Activated CD4-positive, alpha-beta T cell treated with anti-CD3 and anti-CD28 coated beads, Interleukin-2, amount 50 U/mL, for 16 hours (primary cell): ENCODE results near the gene BPIFB6.
A peak's percentile ranks its signal among the peaks of the same experiment; 100 is the strongest.

Source experiments
- DNase-seq: peaks from one replicate; pipeline ENCODE4 v3.0.0-alpha.2; 2020

BPIFB6 gene

GRCh38 chr20:33002087-33002808 is 29.2 kb upstream of the BPIFB6 start:
- DNase-seq = no peak

GRCh38 chr20:33004141-33004751 is 27.2 kb upstream of the BPIFB6 start, which contains the start of gene SUN5:
Gene SUN5, minus strand, starts transcription at chr20:33004433. Its CDS starts 93 bp downstream, at chr20:33004340.
- no peak for DNase-seq

- peak; percentile 56 for DNase-seq
Measured at GRCh38 chr20:33005132-33005566, 26.3 kb upstream of the BPIFB6 start.

GRCh38 chr20:33005908-33006775 is 25.3 kb upstream of the BPIFB6 start:
- DNase-seq = no peak

DNA sequence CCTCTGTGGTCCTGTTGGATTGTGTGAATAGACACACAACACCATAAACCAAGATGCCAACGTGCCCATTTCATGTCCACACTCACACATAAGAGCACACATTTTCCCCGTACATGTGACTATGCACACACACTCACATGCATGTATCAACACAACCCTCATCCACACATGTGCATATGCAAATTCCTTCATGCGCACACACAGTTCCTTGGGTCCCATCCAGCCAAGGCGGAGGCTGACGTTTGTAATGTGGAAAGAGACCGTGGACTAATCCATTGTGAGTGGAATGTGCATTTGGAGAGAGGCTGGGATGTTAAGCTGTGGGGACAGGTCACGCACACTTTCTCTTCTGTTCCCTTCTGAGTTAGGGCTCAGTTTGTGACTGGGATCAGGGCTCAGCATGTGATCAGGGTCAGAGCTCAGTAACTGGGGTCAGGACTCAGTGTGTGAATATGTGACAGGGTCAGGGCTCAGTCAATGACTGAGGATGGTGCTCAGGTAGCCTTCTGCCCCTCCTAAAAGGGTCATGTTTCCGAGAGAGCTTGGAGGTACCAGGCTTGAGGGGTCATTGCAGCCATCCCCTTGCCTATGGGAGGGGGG is 24.6 kb upstream of the BPIFB6 start:
- DNase-seq = no peak

- no peak for DNase-seq
Measured at GRCh38 chr20:33007376-33008335, 23.8 kb upstream of the BPIFB6 start, which contains the start of gene BPIFB2. Gene BPIFB2, plus strand, starts transcription at chr20:33007704. Its CDS starts 871 bp downstream, at chr20:33008575.

GRCh38 chr20:33008336-33009213 is 22.9 kb upstream of the BPIFB6 start:
- no peak for DNase-seq

DNA sequence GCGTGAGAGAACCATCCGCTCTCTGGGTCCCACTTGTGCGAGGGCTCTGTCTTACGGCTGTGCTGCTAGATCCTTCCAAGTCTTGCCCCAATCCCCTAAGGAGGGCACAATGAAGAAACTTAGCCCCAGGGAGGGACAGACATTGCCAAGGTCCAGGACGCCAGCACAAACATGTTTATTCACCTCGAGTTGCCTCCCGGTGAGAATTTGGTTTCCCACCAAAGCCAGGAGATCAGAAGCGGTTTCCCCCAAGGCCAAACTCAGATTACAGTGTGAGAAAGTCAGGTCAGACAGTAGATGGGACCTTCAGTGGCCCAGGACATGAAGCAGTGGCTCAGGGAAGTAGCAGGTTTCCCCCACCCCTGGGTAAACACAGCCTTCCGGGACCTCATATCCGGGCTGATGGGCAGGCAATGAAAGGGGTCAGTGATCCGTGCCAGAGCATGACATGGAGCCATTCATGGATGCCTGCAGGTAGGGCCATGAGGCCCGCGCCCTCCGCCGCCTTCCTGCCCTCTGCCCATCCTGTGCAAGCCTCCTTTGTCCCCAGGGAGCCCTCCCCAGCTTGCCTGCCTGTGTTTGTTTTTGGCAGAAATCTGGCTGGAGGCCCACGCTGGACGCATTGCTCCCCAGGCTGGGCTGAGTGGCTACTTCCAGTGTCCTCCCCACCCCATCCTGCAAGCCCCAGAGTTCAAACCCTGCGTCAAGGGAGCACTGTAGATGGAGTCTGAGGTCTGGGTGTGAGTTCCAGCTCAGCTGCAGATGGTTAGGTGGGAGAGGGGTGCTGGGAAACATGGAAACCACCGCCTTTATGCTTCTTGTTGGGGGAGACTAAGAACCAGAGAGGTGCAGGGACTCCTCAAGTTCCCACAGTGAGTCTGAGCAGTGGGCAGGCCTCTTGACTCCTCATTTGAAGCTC is 22.0 kb upstream of the BPIFB6 start:
- no peak for DNase-seq

- no peak for DNase-seq
Measured at GRCh38 chr20:33010133-33010504, 21.3 kb upstream of the BPIFB6 start.

DNA sequence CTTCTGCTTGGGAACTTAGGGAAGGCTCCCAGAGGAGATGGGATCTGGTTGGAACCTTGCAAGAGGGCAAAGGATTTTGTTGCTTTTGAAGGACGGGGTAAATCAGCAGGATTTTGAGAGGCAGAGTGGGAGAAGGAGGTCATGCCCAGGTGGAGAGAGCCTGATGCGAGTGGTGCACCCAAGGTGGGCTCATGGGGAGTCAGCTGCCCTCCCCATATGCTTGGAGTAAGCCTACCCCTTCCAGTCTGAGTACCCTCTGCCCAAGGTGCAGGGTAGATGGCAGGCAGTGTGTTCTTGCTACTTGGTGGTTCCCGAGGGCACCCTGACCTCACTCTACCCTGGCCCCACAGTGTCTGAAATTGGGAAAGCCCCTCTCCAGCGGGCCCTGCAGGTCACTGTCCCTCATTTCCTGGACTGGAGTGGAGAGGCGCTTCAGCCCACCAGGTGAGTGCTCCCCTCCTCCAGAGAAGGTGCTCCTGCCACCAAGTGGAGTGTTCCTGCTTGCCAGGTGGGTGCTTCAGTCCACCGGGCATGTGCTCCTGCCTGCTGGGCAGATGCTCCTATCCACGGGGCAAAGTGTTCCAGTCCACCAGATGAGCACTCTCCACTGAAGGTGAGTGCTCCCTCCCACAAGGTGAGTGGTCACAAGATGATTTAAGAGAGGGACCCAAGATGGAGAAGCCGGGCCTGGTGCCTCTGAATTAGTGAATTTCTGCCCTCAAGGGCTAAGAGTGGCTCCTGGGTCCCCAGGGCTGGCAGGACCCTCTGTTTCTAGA is 20.6 kb upstream of the BPIFB6 start:
- DNase-seq = no peak

DNA sequence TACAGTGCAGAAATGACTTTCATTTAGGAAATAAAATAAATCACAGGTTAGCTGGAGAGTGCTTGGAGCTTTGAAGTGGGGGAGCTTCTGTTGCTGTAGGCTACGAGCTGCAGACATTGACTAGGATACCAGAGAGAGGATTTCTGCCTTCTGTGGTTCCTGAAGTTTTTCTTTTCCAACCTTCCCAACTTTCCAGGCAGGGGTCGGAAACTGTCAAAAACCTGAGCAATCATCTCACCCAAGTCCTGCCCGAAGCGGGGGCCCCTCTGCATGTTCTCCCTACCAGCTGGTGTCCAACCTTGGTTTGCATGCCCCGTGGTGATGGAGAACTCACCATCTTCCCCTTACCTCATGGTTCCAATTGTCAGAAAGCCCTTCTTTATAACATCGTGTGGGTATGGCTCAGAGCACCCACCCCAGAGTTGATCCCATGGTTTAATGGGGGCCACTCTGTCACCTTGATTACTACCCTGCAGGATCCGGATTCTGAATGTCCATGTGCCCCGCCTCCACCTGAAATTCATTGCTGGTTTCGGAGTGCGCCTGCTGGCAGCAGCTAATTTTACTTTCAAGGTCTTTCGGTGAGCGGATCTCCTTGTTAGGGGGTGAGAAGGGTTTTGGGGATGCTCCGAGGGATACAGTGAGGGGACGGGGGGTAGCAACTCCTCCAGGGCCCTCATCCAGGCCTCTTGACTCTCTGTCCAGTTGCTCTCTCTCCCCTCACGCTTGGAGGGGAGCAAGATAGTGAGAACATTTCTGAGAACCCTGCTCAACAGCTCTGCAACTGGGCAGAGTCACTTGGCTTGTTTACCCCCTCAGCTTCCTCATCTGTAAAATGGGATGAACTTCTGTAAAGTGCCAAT is 18.9 kb upstream of the BPIFB6 start:
- DNase-seq = no peak

GRCh38 chr20:33013701-33014326 is 17.6 kb upstream of the BPIFB6 start:
- DNase-seq = no peak

- DNase-seq = no peak
Measured at GRCh38 chr20:33014336-33015113, 16.9 kb upstream of the BPIFB6 start.

GRCh38 chr20:33015114-33015484 is 16.3 kb upstream of the BPIFB6 start:
- DNase-seq = no peak

DNA sequence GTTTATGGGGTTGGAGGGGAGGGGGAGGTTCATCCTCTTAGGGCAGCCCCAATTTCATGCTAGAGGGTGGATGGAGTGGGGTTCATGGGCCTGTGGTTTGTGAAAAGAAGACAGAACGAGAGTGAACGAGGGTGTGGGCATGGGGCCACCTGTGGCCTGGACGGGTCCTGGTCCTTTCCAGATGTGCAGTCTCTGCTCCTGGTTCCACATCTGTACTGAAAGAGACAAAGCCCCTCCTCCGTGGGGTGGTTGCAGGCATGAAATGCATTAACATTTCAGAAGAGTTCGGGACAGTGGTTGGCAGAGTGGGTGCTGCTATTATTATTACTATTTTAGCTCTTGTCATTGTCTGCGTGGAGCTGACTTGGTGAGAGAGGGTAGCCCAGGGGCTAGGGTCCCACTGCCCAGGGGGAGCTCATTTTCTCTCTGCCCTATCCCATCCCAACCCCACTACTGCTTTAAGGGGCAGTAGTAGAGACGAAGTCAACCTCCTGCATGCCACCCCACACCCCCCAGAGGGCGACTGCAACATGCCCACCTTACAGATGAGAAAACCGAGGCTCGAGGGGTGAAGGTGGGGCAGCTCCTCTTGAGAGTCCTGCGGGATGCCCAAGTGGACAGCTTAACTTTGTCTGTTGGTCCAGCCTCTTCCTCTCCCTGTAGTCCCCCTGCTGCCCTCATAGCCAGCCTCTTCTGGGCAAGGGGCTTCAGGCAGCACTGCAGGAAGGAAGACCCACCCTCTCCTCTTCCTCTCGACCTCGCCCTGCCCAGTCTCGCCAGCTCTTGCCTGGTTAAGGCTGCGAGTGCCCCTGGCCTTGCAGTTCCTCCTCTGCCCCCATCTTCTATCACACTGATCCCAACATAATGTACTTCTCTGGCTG is 15.5 kb upstream of the BPIFB6 start:
- no peak for DNase-seq
